Lower lobe of right lung (tissue), 2 donors: ENCODE measurements around the gene DHX38. TPM values are rescaled to one million over a fixed set of nuclear protein-coding genes. Genes with fewer than 3 reads are reported as not detected.

Source experiments
- ATAC-seq, 2 donors: fragments of 200-7000 bp; cut with Tn5 transposase; one replicate each; pipeline ENCODE4 v1.9.1; 2020 to 2022; ENCODE audit warnings: mild to moderate bottlenecking in 2 of 2, moderate library complexity in 2 of 2
- DNase-seq: peaks from one replicate; pipeline ENCODE4 v3.0.0-alpha.2; 2020
- H3K27ac ChIP-seq: fragments of 200-600 bp; one replicate; pipeline ENCODE4 v1.8.0; 2022
- H3K27me3 ChIP-seq: fragments of 200-600 bp; one replicate; pipeline ENCODE4 v1.8.0; 2022; ENCODE audit warnings: low read depth
- H3K36me3 ChIP-seq: fragments of 200-600 bp; one replicate; pipeline ENCODE4 v1.8.0; 2022; ENCODE audit warnings: mild to moderate bottlenecking
- H3K4me1 ChIP-seq: fragments of 200-600 bp; one replicate; pipeline ENCODE4 v1.8.0; 2022
- H3K4me3 ChIP-seq: fragments of 200-600 bp; one replicate; pipeline ENCODE4 v1.8.0; 2022; ENCODE audit warnings: mild to moderate bottlenecking
- H3K9me3 ChIP-seq: fragments of 200-600 bp; one replicate; pipeline ENCODE4 v1.8.0; 2022
- CTCF ChIP-seq: fragments of 200-600 bp; IDR thresholded peaks from one replicate; pipeline ENCODE4 v1.8.0; 2022; ENCODE audit warnings: antibody characterized with exemption, mild to moderate bottlenecking
- intact Hi-C: fragments of 100-400 bp; cut with DNase I; formaldehyde crosslinking; loops from one replicate; pipeline ENCODE4 v1.11.0; 2022
- long read RNA-seq: library from polyadenylated mRNA; unstranded; transcript quantifications from one replicate; pipeline ENCODE4 v2.0.0, GENCODE V29; 2021
- total RNA-seq: library from RNA; stranded (reverse); fragmentation: NEBNext Ultra II Directional; extraction: Animal tissue kit (Norgen Biotek cat#: 25700); gene quantifications from one replicate; pipeline ENCODE4 v1.2.1, GENCODE V29; 2021
- donor health status: DM: no; HTN: yes; CAD: no; lungs with severe emphysema.

DHX38 gene
- total RNA-seq: 52.5 TPM
- long read RNA-seq, full-length matches to known transcripts: 14 of 63 reads
- long read RNA-seq, partial matches to known transcripts: 44 of 63 reads
- long read RNA-seq, other reads (novel, unspliced or antisense): 5 of 63 reads

- Histone ChIP-seq H3K27ac (peak within 1 kb of the TSS; percentile 94), H3K4me3 (peak within 1 kb of the TSS; percentile 98), H3K4me1 (peaks cover 41% of the 10 kb centered on the region), H3K27me3 (no peaks in the 10 kb centered on the region), H3K9me3 (no peaks in the 10 kb centered on the region), H3K36me3 (peaks cover 47% of the 10 kb centered on the region)
- intact Hi-C loops: no loop called here
- peak; percentile 95 for DNase-seq
- ATAC-seq: peak; percentile 99
- TF ChIP-seq CTCF: no peak
Measured at GRCh38 chr16:72093448-72094265, at the start of gene DHX38, which contains the start of gene TXNL4B. TSS of gene DHX38 (plus strand) at chr16:72093847. CDS start at chr16:72096158, 2,311 bp downstream. TSS of gene TXNL4B (minus strand) at chr16:72093620. CDS start at chr16:72090749, 2,871 bp downstream.

- H3K4me1 ChIP-seq: peaks cover 9% of the 10 kb centered on the region
- H3K27ac ChIP-seq: no peak overlapping the region
- H3K27me3 ChIP-seq: no peaks in the 10 kb centered on the region
- no peak overlapping the region for H3K4me3 ChIP-seq
- H3K9me3 ChIP-seq: peaks cover 5% of the 10 kb centered on the region
- ATAC-seq (no peak), DNase-seq (no peak)
- TF ChIP-seq CTCF: no peak
- intact Hi-C loops: no loop called here
- H3K36me3 ChIP-seq: peaks cover 10% of the 10 kb centered on the region
Measured at GRCh38 chr16:72044296-72044695, 49.4 kb upstream of the DHX38 start.

GRCh38 chr16:72044825-72045359, 48.8 kb upstream of the DHX38 start:
- Histone ChIP-seq H3K4me3 (no peak overlapping the region), H3K27ac (no peak overlapping the region), H3K27me3 (no peaks in the 10 kb centered on the region), H3K9me3 (peaks cover 11% of the 10 kb centered on the region), H3K4me1 (peaks cover 9% of the 10 kb centered on the region), H3K36me3 (peaks cover 10% of the 10 kb centered on the region)
- intact Hi-C loops: no loop called here
- no peak for ATAC-seq
- DNase-seq: no peak
- no peak for TF ChIP-seq CTCF

- Histone ChIP-seq H3K4me3 (no peak overlapping the region), H3K27ac (no peak overlapping the region), H3K4me1 (peaks cover 17% of the 10 kb centered on the region), H3K36me3 (no peaks in the 10 kb centered on the region), H3K9me3 (peaks cover 12% of the 10 kb centered on the region), H3K27me3 (no peaks in the 10 kb centered on the region)
- ATAC-seq (no peak), DNase-seq (no peak)
- intact Hi-C loops: no loop called here
- no peak for TF ChIP-seq CTCF
Measured at GRCh38 chr16:72049110-72049509, 44.5 kb upstream of the DHX38 start.

- H3K27ac ChIP-seq: no peak overlapping the region
- ATAC-seq (peak; percentile 74 to 80), DNase-seq (no peak)
- no peak for TF ChIP-seq CTCF
- H3K4me3 ChIP-seq: no peak overlapping the region
- peaks cover 12% of the 10 kb centered on the region for H3K9me3 ChIP-seq
- no peaks in the 10 kb centered on the region for H3K36me3 ChIP-seq
- no peaks in the 10 kb centered on the region for H3K27me3 ChIP-seq
- H3K4me1 ChIP-seq: peaks cover 17% of the 10 kb centered on the region
- intact Hi-C loops: no loop called here
Measured at GRCh38 chr16:72050769-72051464, 42.7 kb upstream of the DHX38 start.
